ENCODE data around the gene NFKBIZ.

DNA sequence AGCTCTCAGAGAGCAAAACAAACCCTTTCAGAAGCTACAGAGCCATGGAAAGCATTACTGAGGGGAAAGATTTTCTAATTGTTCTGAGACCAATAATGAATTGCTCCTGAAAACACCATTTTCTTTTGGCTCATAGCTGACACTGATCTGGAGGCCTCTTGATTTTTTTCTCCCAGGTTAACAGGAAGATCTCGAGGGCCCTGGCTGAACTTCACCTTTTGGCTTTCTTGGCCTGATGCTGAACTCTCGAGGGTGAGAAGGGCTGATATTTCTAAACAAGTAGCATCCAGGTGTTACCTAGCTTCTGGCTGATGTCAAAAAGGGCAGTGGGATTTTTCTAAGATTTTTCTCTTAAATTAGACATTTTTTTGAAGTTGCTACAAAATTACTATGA lies 19.9 kb upstream of the NFKBIZ start:
- TF ChIP-seq TAF1 (IDR thresholded peaks at IDR 0.05; ENCODE audit: low read depth), result no peak
- TF ChIP-seq CREB1 (IDR thresholded peaks at IDR 0.05; ENCODE audit: low read depth), result no peak
- TF ChIP-seq YY1 (IDR thresholded peaks at IDR 0.05; ENCODE audit: low read depth), result no peak
